CD4-positive, alpha-beta T cell treated with Interferon alpha-2 for 1 hour (primary cell): ENCODE measurements around the gene SERGEF.

ENCODE experiments used
- DNase-seq, 2 donors: peaks; one replicate each; pipeline ENCODE4 v3.0.0-alpha.2; 2020 to 2022

SERGEF gene

DNA sequence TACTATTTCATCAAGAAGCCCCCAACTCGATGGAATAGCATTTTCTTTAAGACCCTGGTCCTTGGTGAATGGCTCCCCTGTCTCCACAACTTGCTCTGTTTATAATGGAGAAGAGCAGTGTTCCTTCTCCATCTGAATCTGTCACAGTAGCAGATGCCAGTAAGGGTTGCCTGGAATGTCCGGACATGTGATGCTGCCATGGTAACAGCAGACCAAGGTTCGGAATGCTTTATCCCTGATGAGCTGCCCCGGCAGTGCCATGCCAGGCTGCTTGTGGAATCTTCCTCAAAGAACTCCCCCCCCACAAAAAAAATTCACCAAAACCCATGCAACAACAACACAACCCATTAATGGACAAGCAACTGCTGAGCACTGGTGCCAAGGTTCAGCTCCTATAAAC lies 205.8 kb downstream of the SERGEF start:
- DNase-seq = no peak

DNA sequence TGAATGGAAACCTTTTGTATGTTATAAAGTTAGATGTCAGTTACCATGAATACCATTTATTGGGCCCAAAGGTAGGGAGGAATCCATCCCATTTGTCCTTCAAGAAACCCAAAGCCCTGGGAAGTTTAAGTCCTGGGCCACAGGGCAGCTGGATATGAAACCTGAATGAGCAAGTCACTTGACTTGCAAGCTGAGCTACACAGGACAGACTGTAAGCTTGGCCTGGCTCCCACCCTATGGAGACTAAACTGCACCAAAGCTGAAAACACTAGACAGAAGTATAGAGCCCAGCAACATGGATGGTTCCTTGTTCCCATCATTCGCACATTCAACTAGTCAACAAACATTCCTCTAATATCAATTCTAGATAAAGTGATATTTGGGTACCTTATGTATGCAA lies 207.0 kb downstream of the SERGEF start:
- no peak for DNase-seq

DNA sequence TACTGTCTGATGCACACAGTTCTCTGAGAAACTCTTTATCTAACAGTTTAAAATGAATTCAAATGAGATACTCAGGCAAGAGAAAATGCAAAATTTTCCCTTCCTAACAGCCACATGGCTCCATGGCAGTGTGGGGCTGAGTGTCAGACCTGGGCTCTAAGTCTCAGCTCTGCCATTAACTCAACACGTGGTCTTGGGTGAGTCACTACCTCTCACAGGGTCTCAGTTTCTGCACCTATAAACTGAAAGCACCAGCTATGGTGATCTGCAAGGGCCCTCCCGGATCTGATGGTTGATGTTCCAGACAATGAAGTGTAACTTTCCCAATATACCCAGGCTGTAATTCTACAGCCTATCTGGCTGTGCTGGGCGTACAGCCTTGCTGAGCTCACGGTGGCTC lies 207.8 kb downstream of the SERGEF start:
- no peak for DNase-seq

DNA sequence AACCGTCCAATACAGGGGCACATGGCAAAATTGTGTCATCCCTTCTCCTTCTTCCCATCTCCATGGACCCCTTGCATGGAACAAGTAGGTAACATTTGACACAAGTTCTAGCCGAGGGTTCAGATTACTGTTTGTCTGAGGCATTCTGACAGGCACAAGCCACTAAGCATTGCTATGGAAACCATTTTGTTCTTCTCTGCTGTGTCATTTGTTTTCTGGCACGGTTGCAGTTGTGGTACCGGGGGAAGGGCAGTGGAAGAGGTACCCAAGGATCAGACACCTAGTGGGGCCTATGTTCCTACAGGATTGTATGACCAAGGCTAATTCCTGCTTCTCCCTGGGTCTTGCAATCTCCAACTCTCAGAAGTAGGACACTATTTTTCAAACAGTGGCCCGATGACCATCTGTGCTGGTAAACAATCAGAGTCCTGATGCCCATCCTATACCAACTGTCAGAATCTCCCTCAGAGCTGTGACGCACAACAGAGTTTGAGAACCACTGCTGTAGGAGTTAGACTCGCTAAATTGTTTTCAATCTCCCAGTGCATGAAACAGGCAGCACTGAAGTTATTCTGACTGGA lies 209.0 kb downstream of the SERGEF start:
- no peak for DNase-seq

DNA sequence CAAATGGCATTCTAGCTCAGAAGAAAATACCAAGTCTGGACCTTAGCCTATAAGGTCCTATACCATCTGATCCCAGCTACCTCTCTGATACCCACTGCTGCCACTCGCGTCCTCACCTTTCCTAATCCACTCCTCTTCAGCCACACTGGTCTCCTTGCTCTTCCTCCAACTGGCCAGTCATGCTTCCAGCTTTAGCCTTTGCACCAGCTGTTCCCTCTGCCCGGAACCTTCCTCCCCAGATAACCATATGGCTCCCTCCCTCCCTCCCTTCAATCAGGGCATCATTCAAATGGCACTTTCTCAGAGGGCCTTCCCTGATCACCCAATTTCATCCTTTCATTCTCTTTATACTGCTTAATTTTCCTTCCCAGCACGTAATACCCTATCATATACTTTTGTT lies 210.4 kb downstream of the SERGEF start:
- no peak for DNase-seq

DNA sequence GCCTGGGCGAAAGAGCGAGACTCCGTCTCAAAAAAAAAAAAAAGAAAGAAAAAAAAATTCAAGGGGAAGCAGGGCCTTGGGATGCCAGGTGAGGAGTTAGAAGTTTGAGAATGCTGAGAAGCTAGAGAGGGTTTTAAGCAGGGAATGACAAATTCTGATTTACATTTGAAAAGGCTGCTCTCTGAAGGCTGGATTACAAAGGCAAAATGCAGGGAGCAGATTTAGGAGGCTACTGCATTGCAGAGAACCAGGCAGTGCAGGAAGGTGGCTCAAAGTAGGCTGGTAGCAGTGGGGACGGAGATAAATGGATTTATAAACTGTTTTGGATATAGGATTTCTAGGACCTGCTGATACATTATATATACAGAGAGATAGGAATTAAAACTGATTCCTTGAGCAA lies 211.7 kb downstream of the SERGEF start:
- no peak for DNase-seq

DNA sequence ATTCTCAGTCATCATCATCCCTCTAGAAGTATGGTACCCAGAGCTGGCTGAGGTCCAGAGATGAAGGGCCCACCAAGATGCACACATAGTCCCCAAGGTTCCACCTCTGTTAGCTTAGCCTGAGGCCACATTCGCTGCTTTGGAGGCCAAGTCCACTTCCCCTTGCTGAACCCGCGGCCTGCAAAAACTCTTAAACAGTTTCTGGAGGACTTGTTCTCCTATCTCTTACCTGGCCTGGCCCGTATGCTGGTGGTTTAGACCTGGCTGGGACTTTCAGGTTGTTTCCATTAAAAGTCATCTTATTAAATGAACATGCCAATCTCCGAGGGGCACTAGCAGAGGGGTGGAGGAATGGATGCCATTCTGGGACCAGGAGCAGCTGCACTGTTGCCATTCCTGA lies 213.7 kb downstream of the SERGEF start:
- DNase-seq = no peak

DNA sequence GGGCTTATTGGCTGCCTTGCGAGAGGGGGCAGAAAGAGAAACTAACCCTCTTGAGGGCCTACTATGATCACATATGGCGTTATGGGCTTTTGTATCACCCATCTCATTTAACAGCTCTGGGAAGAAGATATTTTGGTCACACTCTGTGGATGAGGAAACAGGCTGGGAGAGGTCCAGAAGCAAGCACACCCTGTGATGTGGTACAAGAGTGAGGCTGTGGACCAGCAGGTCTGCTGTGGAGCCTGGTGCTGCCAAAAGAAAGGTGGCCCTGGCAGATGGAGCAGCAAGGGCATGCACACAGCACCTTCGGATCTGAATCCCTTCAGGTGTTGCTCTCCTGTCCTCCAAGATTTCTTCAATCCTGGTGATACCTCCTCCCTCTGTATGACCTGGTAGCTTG lies 214.1 kb downstream of the SERGEF start:
- DNase-seq = no peak

DNA sequence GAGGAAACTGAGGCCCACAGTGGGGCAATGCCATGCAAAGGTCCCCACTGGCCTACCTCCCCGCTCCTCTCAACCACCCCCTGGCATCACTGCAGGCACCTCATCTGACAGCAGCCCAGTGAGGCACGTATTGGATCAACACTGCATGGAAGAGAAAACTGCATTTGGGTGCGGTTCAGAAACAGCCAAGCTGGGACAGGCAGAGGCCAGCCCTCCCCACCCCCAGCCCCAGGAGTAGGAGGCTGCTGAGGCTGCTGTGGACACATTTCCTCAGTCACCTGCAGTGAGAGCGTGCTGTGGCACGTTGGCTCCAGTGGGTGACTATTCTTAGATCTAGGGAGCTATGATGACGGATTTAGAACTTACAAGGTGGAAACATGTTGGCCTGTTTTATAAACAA lies 214.6 kb downstream of the SERGEF start:
- DNase-seq = no peak

DNA sequence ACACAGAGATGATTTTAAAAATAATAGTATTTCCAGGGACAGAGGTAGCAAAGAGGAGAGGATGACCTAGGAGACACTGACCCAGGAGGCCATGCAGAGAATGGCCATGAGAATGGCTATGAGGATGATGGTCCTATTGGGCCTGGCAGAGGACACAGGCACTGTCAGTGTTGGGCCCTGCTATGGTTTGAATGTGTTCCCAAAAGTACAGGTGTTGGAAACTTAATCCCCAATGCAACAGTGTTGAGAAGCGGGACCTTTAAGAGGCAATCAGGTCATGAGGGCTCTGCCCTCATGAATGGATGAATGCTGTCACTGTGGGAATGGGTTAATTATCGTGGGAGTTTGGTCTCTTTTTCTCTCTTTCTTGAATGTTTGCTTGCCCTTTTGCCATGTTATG lies 216.7 kb downstream of the SERGEF start:
- no peak for DNase-seq

DNA sequence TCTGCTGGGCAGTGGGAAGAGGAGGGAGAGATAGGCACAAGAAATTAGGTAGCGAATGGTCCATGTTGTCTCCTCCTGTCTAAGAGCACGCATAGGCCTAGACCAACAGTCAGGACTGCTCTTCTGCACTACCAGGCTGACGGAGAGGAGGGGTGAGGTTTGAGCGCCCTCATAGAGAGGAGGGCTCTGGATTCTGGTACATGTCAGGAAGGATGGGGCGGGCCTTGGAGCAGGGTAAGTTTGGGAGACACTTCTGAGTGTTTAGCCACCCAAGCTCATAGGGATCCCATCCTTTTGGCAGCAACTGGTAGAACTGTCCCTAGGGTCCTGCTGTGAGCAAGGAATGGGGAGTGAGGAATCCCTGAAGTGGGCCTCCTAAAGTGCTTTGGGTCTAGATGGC lies 217.9 kb downstream of the SERGEF start:
- DNase-seq = no peak

DNA sequence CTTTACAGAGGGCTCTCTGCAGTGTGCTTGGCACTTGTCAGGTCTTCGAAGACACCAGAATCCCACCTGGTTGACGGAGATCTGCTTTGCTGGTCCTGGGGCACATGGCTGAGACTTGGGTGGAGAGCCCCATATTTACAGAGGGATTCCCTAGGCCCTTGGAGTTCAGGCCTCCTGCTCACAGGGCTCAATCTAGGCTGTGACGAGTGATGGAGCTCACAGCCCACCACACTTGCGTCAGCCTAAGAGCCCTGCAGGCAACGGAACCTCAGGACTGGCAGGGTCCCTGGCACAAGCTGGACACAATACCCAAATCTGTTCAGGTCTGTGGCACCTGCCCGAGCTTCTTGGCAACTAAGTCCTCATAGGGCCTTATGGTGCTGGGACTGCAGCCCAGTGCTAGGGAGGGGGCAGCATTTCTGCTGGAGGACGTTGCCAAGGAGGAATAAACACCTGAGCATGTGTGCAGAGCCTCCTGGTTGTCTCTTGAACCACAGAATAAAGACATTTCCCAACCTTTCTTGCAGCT lies 219.1 kb downstream of the SERGEF start:
- DNase-seq = no peak

DNA sequence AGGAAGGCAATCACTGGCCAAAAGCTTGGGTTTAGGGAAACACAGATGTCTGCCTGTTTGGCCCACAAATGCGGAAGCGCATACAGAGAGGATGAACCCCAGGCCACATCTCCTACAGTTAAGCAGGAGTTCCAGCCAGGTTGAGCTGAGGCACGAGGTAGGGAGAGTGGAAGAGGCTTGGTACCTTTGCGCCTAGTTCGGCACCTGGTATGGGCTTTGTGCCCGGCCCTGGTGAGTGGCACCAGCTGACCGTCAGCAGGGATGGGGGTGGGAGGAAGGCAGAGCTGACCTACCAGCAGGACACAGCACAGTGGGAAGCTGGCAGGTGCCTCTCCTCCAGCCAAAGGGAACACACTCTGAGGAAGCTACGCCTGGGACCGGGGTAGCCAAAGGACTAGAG lies 220.7 kb downstream of the SERGEF start:
- DNase-seq = no peak

DNA sequence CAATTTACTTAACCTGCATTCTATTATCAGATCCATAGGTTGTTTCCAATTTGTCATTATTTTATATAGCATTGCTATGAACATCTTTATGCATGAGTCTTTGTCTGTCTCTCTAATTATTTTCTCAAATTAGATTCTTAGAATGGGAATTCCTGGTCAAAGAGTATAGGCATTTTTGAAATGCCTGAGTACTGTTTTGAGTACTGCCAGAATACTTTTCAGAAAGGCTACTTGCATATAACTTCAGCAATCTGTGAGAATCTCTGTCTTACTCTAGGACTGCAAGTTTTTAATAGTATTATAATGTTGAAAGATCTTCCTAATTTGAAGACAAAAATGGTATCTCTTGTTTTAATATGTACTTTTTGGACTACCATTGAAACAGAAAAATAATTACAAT lies 221.7 kb downstream of the SERGEF start:
- no peak for DNase-seq

DNA sequence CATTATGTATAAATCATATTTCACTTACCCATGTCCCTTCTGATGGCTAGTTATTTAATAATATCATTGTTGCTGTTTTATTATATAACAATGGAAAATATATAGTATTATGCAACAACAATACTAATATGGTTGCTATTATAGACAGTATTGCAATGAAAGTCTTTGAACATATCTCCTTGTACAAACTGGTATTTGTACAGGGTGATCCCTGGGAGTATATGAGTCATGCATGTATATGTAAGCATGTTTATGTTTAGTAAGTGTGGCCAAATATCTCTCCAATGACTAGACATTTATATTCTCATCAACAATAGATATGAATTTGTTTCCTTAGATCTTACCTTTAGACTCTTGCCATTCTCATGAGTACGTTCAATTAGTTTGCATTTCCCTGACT lies 222.4 kb downstream of the SERGEF start:
- no peak for DNase-seq

DNA sequence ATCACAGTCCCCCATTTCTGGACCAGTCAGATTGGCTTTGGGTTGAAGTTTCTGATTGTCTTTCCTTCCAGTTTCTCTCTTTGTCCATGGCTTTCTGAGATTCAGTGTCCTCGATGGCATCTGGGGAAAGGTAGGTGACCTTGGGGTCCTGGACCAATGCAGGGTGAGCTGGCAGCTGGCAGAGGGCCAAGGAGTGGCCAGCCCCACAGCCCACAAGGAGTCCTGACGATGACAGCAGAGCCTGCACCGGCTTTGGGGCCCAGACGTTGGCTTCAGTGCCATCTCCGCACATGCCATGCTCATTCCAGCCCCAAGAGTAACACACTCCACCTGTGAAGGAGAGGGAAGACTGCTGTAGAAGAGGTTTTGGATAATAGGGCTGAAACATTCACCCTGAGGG lies 224.8 kb downstream of the SERGEF start:
- DNase-seq = no peak

DNA sequence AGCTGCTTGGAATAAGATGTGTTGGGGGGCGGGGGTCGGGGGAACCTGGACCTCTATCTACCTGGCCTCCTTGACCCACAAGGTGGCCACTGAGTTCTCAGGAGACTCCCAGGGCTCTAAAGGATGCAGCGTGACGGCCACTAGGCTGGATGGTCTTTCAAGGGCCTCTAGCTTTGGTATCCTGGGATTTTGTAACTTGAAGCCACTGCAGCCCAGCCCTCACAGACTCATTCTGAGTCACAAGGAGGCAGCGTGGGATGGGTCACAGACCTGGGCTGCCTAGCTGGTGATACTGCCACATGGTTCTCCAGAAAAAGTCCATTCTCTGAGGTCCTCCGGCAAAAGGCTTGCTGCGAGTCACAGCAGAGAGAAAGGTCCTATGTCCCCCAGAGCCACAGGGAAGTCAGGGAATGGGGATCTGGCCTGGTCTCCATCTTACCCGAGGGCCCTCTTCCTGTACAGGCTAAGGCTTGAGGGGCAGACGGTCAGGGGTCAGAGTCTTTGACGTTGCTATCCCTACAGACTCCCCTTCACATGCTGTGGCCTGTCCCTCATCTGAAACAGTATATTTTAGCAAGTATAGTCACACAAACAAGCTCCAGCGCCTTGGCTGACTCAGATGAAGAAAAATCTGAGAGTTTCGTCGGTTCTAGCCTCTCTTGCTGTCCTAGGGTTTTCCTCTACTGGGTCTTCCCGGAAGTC lies 225.9 kb downstream of the SERGEF start:
- no peak for DNase-seq

DNA sequence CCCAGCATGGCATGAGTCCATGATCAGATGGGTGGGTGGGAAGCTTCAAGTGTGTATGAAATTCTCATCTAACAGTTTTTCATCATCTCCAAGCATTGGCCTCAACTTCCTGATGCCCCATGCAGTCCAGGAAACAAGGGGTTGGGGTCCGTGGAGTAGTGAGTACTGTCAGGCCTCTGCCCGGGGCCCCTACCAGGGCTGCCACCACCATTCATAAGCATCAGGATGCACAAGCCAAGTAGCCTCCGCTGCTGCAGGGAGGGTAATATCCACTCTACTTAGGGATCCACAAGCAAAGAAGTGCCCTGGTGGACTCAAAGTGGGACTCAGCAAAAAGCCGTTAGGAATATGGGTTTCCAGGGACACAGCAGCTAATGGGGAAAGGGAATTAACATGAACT lies 229.0 kb downstream of the SERGEF start:
- DNase-seq = no peak

DNA sequence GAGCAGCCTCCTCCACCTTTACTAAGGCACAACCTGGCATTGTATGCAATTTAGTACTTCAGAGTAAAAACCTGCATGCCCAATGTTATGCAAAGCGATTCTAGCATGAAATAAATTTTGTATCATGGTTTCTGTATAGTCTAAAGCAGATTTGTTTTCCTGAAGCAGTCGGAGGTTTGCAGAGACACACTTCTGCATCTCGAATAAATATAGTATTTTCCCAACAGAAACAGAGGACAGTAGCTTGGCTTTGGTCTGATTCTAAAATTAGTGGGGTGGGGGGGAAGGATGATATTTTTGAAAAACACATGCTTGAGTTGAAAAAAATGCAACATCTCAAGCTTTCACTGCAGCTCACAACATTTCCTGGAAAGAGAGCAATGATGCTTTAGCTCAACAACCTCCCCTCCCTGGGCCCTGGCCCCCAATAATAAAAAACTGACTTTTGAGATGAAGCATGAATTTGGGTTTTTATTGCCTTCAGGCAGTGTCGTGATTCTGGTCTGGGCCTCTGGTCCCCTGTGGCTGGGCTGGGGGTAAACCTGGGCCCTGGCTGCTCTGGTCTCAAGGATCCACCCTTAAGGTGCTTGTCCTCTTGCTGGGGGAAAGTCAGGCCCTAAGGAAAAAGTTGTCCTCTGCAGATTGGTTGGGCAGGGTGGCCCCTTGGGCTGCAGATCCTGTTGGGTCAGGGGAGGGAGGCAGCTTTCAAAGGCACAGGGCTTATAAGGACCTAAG lies 230.1 kb downstream of the SERGEF start:
- DNase-seq = no peak

DNA sequence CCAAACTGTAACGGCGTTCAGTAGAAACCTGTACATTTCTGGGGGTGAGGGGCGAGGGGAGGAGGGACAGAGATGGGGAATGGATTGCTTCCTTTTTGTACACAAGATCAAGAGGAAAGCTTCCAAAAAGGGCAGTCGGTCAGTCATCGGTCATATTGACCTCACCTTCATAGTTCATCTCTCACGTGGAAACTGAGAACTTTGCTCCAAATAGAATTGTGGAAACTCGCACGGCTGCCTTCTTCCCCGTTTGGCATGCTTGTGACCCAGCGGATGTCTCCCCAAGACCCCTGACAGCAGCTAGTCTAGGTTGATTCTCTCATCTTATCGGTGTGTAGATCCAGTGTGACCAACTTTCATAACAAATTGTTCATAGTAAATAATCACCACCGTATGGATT lies 230.7 kb downstream of the SERGEF start:
- no peak for DNase-seq

DNA sequence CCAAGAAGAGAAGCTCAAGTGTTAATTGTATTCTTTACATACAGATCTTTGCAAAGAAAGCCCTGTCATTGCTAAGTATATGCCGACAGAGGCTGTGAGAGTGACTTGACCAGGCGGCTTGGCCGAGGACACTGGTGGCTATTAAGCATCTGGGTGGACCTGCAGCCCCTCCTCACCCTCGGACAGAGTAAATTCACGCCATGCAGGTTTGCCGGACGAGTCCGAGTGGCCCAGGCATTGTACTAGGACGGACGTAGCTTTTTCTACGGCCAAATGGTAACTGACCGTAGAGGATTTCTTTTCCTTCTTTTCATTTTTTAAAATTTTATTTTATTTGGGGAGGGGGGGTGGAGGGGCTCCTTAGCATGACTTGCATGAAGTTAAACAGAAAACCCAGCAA lies 231.2 kb downstream of the SERGEF start:
- DNase-seq = no peak

DNA sequence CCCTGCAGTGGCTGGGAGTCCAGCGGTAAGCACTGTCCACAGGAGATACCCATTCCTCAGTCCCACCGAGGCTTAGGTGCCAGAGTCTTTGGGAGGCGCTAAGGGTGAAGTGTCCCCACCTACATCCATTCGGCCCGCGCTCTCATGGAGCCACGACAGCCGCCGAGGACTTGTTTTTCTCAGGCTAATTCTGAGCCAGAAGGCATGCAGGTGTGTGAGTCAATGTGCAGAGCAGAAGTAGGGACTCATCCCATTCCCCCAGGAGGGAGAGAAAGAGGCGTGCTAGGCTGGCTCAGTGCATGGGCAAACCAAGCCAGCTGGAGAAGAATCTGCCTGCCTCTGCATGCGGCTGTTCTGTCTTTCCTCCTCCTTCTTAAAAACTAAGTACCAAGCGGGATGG lies 231.6 kb downstream of the SERGEF start:
- no peak for DNase-seq

DNA sequence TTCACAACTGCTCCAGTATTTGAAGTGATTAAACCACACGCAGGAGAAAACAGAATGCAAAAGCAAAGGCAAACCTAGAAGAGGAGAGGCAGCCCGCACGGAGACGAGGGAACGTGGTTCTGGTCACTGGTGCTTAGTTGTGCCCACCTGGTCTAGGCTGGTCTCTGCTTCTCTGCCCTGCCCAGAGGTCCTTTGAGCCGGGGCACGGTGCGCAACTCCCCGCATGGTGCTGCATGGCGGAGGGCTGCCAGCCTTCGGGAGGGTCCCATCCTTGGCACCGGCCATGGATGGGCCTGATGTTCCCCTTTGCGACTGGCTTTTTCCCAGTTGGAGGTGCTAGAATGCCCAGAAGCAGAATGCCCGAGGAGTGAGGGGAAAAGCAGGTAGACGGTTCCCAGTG lies 232.2 kb downstream of the SERGEF start:
- no peak for DNase-seq

DNA sequence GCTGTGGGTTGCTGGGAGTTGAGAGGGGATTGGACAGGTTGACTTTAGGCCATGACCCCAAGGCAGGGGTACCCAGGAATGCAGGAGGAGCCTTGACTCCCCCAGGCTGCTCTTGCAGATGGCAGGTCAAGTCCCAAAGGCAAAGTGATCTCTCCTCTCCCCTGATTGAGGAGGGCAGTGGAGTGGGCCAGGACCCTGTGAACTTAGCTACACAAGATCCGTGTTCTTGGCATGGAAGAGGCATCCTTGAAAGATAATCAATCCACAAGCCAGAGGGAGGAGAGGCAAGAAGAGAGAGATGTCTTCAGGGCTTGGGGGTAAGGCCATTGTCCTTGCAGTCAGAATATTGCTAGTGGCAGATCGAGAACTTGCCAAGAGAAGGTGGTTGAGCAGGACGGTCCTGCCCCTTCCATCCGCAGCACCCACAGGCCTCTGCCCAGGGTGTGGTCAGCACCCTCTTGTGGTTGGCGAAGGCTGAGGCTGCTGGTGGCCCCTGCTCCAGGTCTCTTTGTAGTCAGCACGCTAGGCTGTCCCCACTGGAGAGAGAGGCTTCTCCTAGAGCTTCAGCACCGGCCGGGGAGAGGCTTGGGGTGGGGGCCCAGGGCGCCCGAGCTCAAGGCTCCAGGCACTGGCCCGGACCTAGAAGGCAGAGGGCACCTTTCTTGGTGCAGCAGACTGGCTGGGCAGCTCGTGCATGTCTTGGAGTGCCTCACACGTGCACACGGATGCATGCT lies 232.8 kb downstream of the SERGEF start:
- DNase-seq = no peak
